Peyer's patch (tissue), 4 donors: ENCODE results near the gene CSNK1G1. TPM values are rescaled to one million over a fixed set of nuclear protein-coding genes. Genes with fewer than 3 reads are reported as not detected.
"Not testable (repeated sequence)": the region's sequence is repeated elsewhere in the genome, so short reads cannot be mapped to it uniquely, and the experiment has no call there.

Experiments used
- DNase-seq, 3 donors: peaks; one replicate each; pipeline ENCODE4 v3.0.0-alpha.2; 2017 to 2019
- H3K27ac ChIP-seq, 4 donors: fragments of 200-600 bp; sonication (generic); one replicate each; pipeline ENCODE4 v1.5.1; 2016 to 2019
- H3K27me3 ChIP-seq, 2 donors: fragments of 200-600 bp; sonication (generic); one replicate each; pipeline ENCODE4 v1.5.1; 2019
- H3K36me3 ChIP-seq, 3 donors: fragments of 200-600 bp; sonication (generic); one replicate each; pipeline ENCODE4 v1.5.1; 2016 to 2019
- H3K4me1 ChIP-seq, 4 donors: fragments of 200-600 bp; sonication (generic); one replicate each; pipeline ENCODE4 v1.5.1; 2016 to 2019
- H3K4me3 ChIP-seq, 4 donors: fragments of 200-600 bp; sonication (generic); 1 replicate in 3 of 4; 2 replicates in 1 of 4; pipeline ENCODE4 v1.5.1; 2016 to 2019; ENCODE audit warnings: mild to moderate bottlenecking in 1 of 4
- H3K9me3 ChIP-seq, 4 donors: fragments of 200-600 bp; sonication (generic); one replicate each; pipeline ENCODE4 v1.5.1; 2016 to 2019; ENCODE audit warnings: mild to moderate bottlenecking in 1 of 4
- POLR2A ChIP-seq, 2 donors: fragments of 450-650 bp; IDR thresholded peaks; one replicate each; pipeline ENCODE4 v1.5.1; 2017; ENCODE audit warnings: antibody characterized with exemption in 2 of 2, mild to moderate bottlenecking in 2 of 2, moderate library complexity in 2 of 2
- total RNA-seq, 4 donors: library from RNA; depleted of rRNA; stranded (reverse); fragments of >200 nt; gene quantifications; one replicate each; pipeline ENCODE4 v1.1.0, GENCODE V29; 2016
- TF ChIP-seq, protein P1 (sequence below), 6 experiments: fragments of 450-650 bp in 4 of 6; fragments of 200-600 bp in 2 of 6; sonication (generic) in 1 of 6; IDR thresholded peaks; one replicate each; pipeline ENCODE4 v1.5.1; 2017 to 2019; ENCODE audit warnings: antibody characterized with exemption in 6 of 6, mild to moderate bottlenecking in 3 of 6, moderate library complexity in 1 of 6

CSNK1G1 gene
- total RNA-seq, 4 donors from 2014 or later = 12.3 to 36.5 (median 24.2) TPM

DNA sequence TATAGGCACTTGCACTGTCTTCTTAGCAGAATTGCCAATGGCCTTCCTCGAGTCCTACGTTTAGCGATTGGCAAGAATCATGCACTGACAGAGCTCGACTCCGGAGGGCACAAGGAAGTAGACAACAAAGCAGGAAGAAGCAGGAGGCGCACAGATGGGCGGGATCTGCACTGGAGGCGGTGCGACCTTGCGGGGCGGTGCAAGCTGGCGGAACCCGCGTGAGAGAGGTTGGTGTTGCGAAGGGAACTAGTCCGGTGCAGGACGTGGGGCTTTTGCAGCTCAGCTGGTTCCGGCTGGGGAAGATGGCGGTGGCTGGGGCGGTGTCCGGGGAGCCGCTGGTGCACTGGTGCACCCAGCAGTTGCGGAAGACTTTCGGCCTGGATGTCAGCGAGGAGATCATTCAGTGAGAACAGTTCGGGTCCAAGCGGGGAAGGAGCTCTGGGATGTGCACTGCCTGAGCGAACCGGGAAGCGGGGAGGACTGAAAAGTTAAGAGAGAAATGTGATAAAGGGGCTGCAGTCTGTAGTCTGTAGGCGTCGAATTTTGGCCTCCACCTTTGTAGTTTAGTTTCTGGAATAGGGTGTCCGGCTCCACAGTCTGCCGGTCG, 31.7 kb upstream of the CSNK1G1 start, which contains the start of gene TRIP4:
TSS of gene TRIP4 (plus strand) at position 275 of the 607 bp plus-strand sequence. CDS start at position 303, 28 bp downstream.
- H3K27me3 ChIP-seq = no peaks in the 10 kb centered on the region
- DNase-seq = peak; percentile 94 to 98 (median 97)
- peak within 1 kb of the TSS; percentile 61 to 81 (median 76) for H3K27ac ChIP-seq
- peaks cover 0 to 14% (median 4%) of the 10 kb centered on the region in 4 donors for H3K4me1 ChIP-seq
- H3K4me3 ChIP-seq = peak within 1 kb of the TSS; percentile 56 to 96 (median 67)
- no peaks in the 10 kb centered on the region for H3K36me3 ChIP-seq
- no peaks in the 10 kb centered on the region for H3K9me3 ChIP-seq
- peak; percentile 63 to 69 for TF ChIP-seq POLR2A (IDR thresholded peaks at IDR 0.05)
- TF ChIP-seq, protein P1, sequence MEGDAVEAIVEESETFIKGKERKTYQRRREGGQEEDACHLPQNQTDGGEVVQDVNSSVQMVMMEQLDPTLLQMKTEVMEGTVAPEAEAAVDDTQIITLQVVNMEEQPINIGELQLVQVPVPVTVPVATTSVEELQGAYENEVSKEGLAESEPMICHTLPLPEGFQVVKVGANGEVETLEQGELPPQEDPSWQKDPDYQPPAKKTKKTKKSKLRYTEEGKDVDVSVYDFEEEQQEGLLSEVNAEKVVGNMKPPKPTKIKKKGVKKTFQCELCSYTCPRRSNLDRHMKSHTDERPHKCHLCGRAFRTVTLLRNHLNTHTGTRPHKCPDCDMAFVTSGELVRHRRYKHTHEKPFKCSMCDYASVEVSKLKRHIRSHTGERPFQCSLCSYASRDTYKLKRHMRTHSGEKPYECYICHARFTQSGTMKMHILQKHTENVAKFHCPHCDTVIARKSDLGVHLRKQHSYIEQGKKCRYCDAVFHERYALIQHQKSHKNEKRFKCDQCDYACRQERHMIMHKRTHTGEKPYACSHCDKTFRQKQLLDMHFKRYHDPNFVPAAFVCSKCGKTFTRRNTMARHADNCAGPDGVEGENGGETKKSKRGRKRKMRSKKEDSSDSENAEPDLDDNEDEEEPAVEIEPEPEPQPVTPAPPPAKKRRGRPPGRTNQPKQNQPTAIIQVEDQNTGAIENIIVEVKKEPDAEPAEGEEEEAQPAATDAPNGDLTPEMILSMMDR (IDR thresholded peaks at IDR 0.05) = peak in 3 of 6 experiments; percentile 21 to 38 (median 34)

GRCh38 chr15:64386291-64386690, 30.3 kb upstream of the CSNK1G1 start:
- no peak overlapping the region for H3K4me3 ChIP-seq
- no peaks in the 10 kb centered on the region for H3K27me3 ChIP-seq
- DNase-seq = peak in 1 of 3 donors; percentile 40
- no peak for TF ChIP-seq POLR2A (IDR thresholded peaks at IDR 0.05)
- TF ChIP-seq, protein P1 (IDR thresholded peaks at IDR 0.05) = no peak
- H3K27ac ChIP-seq = no peak overlapping the region
- no peaks in the 10 kb centered on the region for H3K36me3 ChIP-seq
- peaks cover 0 to 17% (median 4%) of the 10 kb centered on the region in 4 donors for H3K4me1 ChIP-seq
- H3K9me3 ChIP-seq = no peaks in the 10 kb centered on the region

DNA sequence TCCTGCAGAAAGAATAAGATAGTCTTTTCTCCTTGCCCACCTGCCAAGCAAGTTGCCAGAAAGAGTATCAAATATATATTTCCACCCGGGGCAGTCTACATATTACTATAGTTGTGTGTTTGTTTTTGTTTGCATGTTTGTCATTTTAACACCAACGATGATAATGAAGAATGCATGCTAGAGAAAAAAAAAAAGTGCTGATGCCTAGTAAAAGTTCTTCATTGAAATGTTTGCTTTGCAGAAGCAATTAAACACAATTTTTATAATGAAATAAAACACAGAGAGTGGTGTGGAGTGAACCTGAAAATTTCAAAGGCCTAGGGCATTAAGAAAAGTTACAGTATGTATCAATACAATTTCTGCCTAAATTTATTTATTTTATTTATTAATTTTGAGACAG, 27.8 kb upstream of the CSNK1G1 start:
- H3K27ac ChIP-seq = no peak overlapping the region
- TF ChIP-seq, protein P1 (IDR thresholded peaks at IDR 0.05) = no peak
- no peak for TF ChIP-seq POLR2A (IDR thresholded peaks at IDR 0.05)
- no peaks in the 10 kb centered on the region for H3K9me3 ChIP-seq
- H3K4me1 ChIP-seq = peaks cover 0 to 23% (median 6%) of the 10 kb centered on the region in 4 donors
- no peaks in the 10 kb centered on the region for H3K36me3 ChIP-seq
- no peaks in the 10 kb centered on the region for H3K27me3 ChIP-seq
- H3K4me3 ChIP-seq = no peak overlapping the region
- DNase-seq = no peak

DNA sequence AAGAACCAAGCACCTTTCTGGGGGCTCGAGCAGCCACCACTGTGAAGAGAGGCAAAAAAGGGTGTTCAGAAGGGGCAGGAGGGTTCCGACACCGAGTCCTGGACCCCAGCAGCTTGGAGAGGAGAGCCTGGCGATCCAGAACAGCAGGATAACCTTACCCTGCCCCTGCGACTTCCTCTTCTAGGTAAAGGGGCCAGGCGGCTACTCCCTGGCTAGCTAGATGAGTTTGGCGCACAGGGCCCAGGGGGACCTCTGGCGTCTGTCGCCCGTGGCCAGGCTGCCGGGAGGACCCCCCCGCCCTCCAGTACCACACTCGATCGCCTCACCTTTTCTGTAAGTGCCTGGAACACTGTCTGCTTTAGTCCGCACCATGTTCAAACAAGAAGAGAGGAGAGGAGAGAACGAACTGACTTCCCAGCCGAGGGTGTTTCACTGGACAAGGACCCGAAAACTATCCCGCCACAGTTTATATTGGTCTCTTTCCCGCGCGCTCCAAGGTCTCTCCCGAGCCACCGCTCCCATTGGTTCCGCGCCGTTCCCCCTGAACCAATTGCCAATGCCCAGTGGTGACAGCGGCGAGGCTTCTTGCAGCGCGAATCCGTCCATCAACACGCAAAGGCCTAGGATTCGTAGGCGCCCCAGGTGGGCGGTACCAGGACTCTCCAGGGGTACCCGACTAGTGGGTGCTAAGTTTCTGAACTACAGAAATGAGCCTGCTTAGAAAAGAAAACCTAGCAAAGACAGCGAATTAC, 25.2 kb upstream of the CSNK1G1 start, which contains the start of gene PCLAF:
TSS of gene PCLAF (minus strand) at position 442 of the 752 bp plus-strand sequence. CDS start at position 372, 70 bp downstream.
- TF ChIP-seq, protein P1 (IDR thresholded peaks at IDR 0.05) = peak in 3 of 6 experiments; percentile 11 to 16 (median 16)
- no peak for TF ChIP-seq POLR2A (IDR thresholded peaks at IDR 0.05)
- peak within 1 kb of the TSS; percentile 49 to 68 (median 52) for H3K4me3 ChIP-seq
- H3K27me3 ChIP-seq = no peaks in the 10 kb centered on the region
- no peaks in the 10 kb centered on the region for H3K9me3 ChIP-seq
- H3K27ac ChIP-seq = no peak within 1 kb of the TSS
- H3K4me1 ChIP-seq = peaks cover 0 to 17% (median 2%) of the 10 kb centered on the region in 4 donors
- no peaks in the 10 kb centered on the region for H3K36me3 ChIP-seq
- peak; percentile 93 to 97 (median 94) for DNase-seq

- H3K4me3 ChIP-seq = peak overlapping the region in 3 of 4 donors; percentile 51 to 68 (median 54)
- H3K9me3 ChIP-seq, H3K27me3 ChIP-seq, H3K36me3 ChIP-seq, DNase-seq, H3K27ac ChIP-seq: not testable (repeated sequence)
- peaks cover 0 to 17% (median 2%) of the 10 kb centered on the region in 4 donors for H3K4me1 ChIP-seq
These were observed 24.3 kb upstream of the CSNK1G1 start for GRCh38 chr15:64380130-64380870.
